ENCODE data around the gene GREB1. TPM values are rescaled to one million over a fixed set of nuclear protein-coding genes. Genes with fewer than 3 reads are reported as not detected.

Gene GREB1
- total RNA-seq (4.0 and 5.7 TPM in 2 replicates), polyA plus RNA-seq (3.3 and 6.4 TPM in 2 replicates)

- Histone ChIP-seq H3K9me2 (replicated peaks; ENCODE audit: insufficient read depth) (no peaks in the 10 kb centered on the region), H3K4me2 (peak within 1 kb of the TSS; percentile 52), H3K4me3 (no peak within 1 kb of the TSS), H3K27me3 (no peaks in the 10 kb centered on the region), H3K4me1 (ENCODE audit: insufficient read depth) (peaks cover 24% of the 10 kb centered on the region), H3K36me3 (replicated peaks; ENCODE audit: insufficient read depth, low read depth) (no peaks in the 10 kb centered on the region), H3K27ac (no peak within 1 kb of the TSS), H3K9me3 (ENCODE audit: low read depth) (no peaks in the 10 kb centered on the region), H2AFZ (no peak within 1 kb of the TSS), H3K79me2 (peaks cover 5% of the 10 kb centered on the region), H4K20me1 (ENCODE audit: insufficient read depth, poor library complexity, severe bottlenecking) (no peaks in the 10 kb centered on the region)
- no peak for DNase-seq (ENCODE audit: low spot score)
- no peak for TF ChIP-seq CTCF (IDR thresholded peaks at IDR 0.05; ENCODE audit: poor library complexity)
- no peak for TF ChIP-seq EZH2phosphoT487 (IDR thresholded peaks at IDR 0.05; ENCODE audit: low read depth, severe bottlenecking, unreplicated experiment)
- no peak for TF ChIP-seq EZH2 (IDR thresholded peaks at IDR 0.05; ENCODE audit: borderline replicate concordance)
- WGBS (ENCODE audit: low lambda C conversion rate, missing lambda C conversion rate), result 36% methylated on average over 9 of the region's 9 CpGs
Observed at GRCh38 chr2:11533278-11534070, at the start of gene GREB1. GREB1 (plus strand) TSS chr2:11534045; CDS start chr2:11556615, 22,570 bp downstream.

- H3K36me3 ChIP-seq (replicated peaks; ENCODE audit: insufficient read depth, low read depth), result no peaks in the 10 kb centered on the region
- no peak overlapping the region for H3K4me2 ChIP-seq
- no peaks in the 10 kb centered on the region for H3K9me2 ChIP-seq (replicated peaks; ENCODE audit: insufficient read depth)
- H3K4me3 ChIP-seq, result no peak overlapping the region
- H4K20me1 ChIP-seq (ENCODE audit: insufficient read depth, poor library complexity, severe bottlenecking), result no peaks in the 10 kb centered on the region
- peaks cover 43% of the 10 kb centered on the region for H3K79me2 ChIP-seq
- H3K27ac ChIP-seq, result no peak overlapping the region
- peaks cover 7% of the 10 kb centered on the region for H3K27me3 ChIP-seq
- 80% methylated on average over 3 of the region's 3 CpGs for WGBS (ENCODE audit: low lambda C conversion rate, missing lambda C conversion rate)
- H3K4me1 ChIP-seq (ENCODE audit: insufficient read depth), result no peaks in the 10 kb centered on the region
- TF ChIP-seq EZH2phosphoT487 (IDR thresholded peaks at IDR 0.05; ENCODE audit: low read depth, severe bottlenecking, unreplicated experiment) (no peak), CTCF (IDR thresholded peaks at IDR 0.05; ENCODE audit: poor library complexity) (no peak), EZH2 (IDR thresholded peaks at IDR 0.05; ENCODE audit: borderline replicate concordance) (no peak)
- H3K9me3 ChIP-seq (ENCODE audit: low read depth), result no peaks in the 10 kb centered on the region
- no peak overlapping the region for H2AFZ ChIP-seq
- no peak for DNase-seq (ENCODE audit: low spot score)
Observed at GRCh38 chr2:11488809-11489208, 45.0 kb upstream of the GREB1 start.

GRCh38 chr2:11490194-11490593 lies 43.7 kb upstream of the GREB1 start:
- no peak for DNase-seq (ENCODE audit: low spot score)
- H4K20me1 ChIP-seq (ENCODE audit: insufficient read depth, poor library complexity, severe bottlenecking), result no peaks in the 10 kb centered on the region
- TF ChIP-seq EZH2 (IDR thresholded peaks at IDR 0.05; ENCODE audit: borderline replicate concordance), result no peak
- no peak for TF ChIP-seq CTCF (IDR thresholded peaks at IDR 0.05; ENCODE audit: poor library complexity)
- no peak for TF ChIP-seq EZH2phosphoT487 (IDR thresholded peaks at IDR 0.05; ENCODE audit: low read depth, severe bottlenecking, unreplicated experiment)
- H3K9me3 ChIP-seq (ENCODE audit: low read depth), result no peaks in the 10 kb centered on the region
- H3K27ac ChIP-seq, result no peak overlapping the region
- H3K4me3 ChIP-seq, result no peak overlapping the region
- no peaks in the 10 kb centered on the region for H3K4me1 ChIP-seq (ENCODE audit: insufficient read depth)
- H3K79me2 ChIP-seq, result peaks cover 47% of the 10 kb centered on the region
- peaks cover 7% of the 10 kb centered on the region for H3K27me3 ChIP-seq
- no peak overlapping the region for H2AFZ ChIP-seq
- H3K4me2 ChIP-seq, result no peak overlapping the region
- WGBS (ENCODE audit: low lambda C conversion rate, missing lambda C conversion rate), result 96% methylated on average over 5 of the region's 5 CpGs
- no peaks in the 10 kb centered on the region for H3K9me2 ChIP-seq (replicated peaks; ENCODE audit: insufficient read depth)
- H3K36me3 ChIP-seq (replicated peaks; ENCODE audit: insufficient read depth, low read depth), result no peaks in the 10 kb centered on the region

Measured in hepatocyte (in vitro differentiated cells).